DND-41 (cell line): ENCODE results near the gene BCAS3.

Experiments used
- ATAC-seq: fragments of 200-7000 bp; cut with Tn5 transposase; 3 replicates; pipeline ENCODE4 v1.9.1; 2021; ENCODE audit warnings: low read depth; ENCODE audit not compliant: insufficient read depth
- DNase-seq: peaks from one replicate; pipeline ENCODE4 v3.0.0-alpha.2; 2020
- H2AFZ ChIP-seq: 2 replicates; pipeline ENCODE4 v1.6.0; 2012; ENCODE audit warnings: low read depth, low read length
- H3K27ac ChIP-seq: 2 replicates; pipeline ENCODE4 v1.5.1; 2012; ENCODE audit warnings: low read length, inconsistent platforms
- H3K27me3 ChIP-seq: fragments of 200-600 bp; sonication (generic); 2 replicates; pipeline ENCODE4 v1.6.0; 2012; ENCODE audit warnings: low read length, mild to moderate bottlenecking, inconsistent platforms; ENCODE audit not compliant: insufficient read depth, poor library complexity
- H3K36me3 ChIP-seq: 2 replicates; pipeline ENCODE4 v1.5.1; 2012; ENCODE audit warnings: low read length, inconsistent platforms; ENCODE audit not compliant: insufficient read depth
- H3K4me1 ChIP-seq: 2 replicates; pipeline ENCODE4 v1.5.1; 2012; ENCODE audit warnings: mild to moderate bottlenecking, low read length; ENCODE audit not compliant: insufficient read depth
- H3K4me2 ChIP-seq: 2 replicates; pipeline ENCODE4 v1.6.0; 2012; ENCODE audit warnings: mild to moderate bottlenecking, moderate library complexity, low read length, inconsistent platforms; ENCODE audit not compliant: insufficient read depth
- H3K4me3 ChIP-seq, 2 experiments: fragments of 200-600 bp in 1 of 2; shearing (Covaris generic) in 1 of 2; 2 replicates each; pipeline ENCODE4 v1.5.1; 2012 to 2016; ENCODE audit warnings: inconsistent platforms in 2 of 2, low read length in 2 of 2, mild to moderate bottlenecking in 2 of 2, low read depth in 1 of 2, moderate library complexity in 1 of 2
- H3K79me2 ChIP-seq: 2 replicates; pipeline ENCODE4 v1.6.0; 2012; ENCODE audit warnings: low read length, inconsistent platforms; ENCODE audit not compliant: insufficient read depth
- H3K9ac ChIP-seq: 2 replicates; pipeline ENCODE4 v1.6.0; 2012; ENCODE audit warnings: low read depth, mild to moderate bottlenecking, inconsistent platforms, low read length, moderate library complexity
- H3K9me3 ChIP-seq: 2 replicates; pipeline ENCODE4 v1.5.1; 2012; ENCODE audit warnings: low read length, moderate library complexity, mild to moderate bottlenecking, inconsistent platforms; ENCODE audit not compliant: insufficient read depth, severe bottlenecking
- H4K20me1 ChIP-seq: 2 replicates; pipeline ENCODE4 v1.6.0; 2012; ENCODE audit warnings: low read length; ENCODE audit not compliant: insufficient read depth
- EZH2 ChIP-seq: IDR thresholded peaks from 3 replicates; pipeline ENCODE4 v1.6.1; 2012; ENCODE audit warnings: borderline replicate concordance, low read depth, mild to moderate bottlenecking, moderate library complexity, low read length, inconsistent platforms; ENCODE audit not compliant: severe bottlenecking
- TF ChIP-seq, protein P1 (sequence below): IDR thresholded peaks from 2 replicates; pipeline ENCODE4 v1.5.1; 2012; ENCODE audit warnings: borderline replicate concordance, low read length, moderate library complexity, mild to moderate bottlenecking; ENCODE audit not compliant: poor library complexity, severe bottlenecking; ENCODE audit errors: extremely low read depth

BCAS3 gene

GRCh38 chr17:60630352-60630751 lies 47.3 kb upstream of the BCAS3 start:
- ATAC-seq, result no peak
- no peaks in the 10 kb centered on the region for H3K9me3 ChIP-seq
- peaks cover 46% of the 10 kb centered on the region for H3K79me2 ChIP-seq
- peaks cover 49% of the 10 kb centered on the region for H3K36me3 ChIP-seq
- no peak overlapping the region for H3K9ac ChIP-seq
- H3K4me3 ChIP-seq, result no peak overlapping the region
- H4K20me1 ChIP-seq, result peaks cover 11% of the 10 kb centered on the region
- TF ChIP-seq, protein P1, sequence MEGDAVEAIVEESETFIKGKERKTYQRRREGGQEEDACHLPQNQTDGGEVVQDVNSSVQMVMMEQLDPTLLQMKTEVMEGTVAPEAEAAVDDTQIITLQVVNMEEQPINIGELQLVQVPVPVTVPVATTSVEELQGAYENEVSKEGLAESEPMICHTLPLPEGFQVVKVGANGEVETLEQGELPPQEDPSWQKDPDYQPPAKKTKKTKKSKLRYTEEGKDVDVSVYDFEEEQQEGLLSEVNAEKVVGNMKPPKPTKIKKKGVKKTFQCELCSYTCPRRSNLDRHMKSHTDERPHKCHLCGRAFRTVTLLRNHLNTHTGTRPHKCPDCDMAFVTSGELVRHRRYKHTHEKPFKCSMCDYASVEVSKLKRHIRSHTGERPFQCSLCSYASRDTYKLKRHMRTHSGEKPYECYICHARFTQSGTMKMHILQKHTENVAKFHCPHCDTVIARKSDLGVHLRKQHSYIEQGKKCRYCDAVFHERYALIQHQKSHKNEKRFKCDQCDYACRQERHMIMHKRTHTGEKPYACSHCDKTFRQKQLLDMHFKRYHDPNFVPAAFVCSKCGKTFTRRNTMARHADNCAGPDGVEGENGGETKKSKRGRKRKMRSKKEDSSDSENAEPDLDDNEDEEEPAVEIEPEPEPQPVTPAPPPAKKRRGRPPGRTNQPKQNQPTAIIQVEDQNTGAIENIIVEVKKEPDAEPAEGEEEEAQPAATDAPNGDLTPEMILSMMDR, result no peak
- TF ChIP-seq EZH2, result no peak
- no peak overlapping the region for H3K27ac ChIP-seq
- no peaks in the 10 kb centered on the region for H3K27me3 ChIP-seq
- DNase-seq, result no peak
- no peak overlapping the region for H2AFZ ChIP-seq
- no peak overlapping the region for H3K4me2 ChIP-seq
- no peaks in the 10 kb centered on the region for H3K4me1 ChIP-seq

DNA sequence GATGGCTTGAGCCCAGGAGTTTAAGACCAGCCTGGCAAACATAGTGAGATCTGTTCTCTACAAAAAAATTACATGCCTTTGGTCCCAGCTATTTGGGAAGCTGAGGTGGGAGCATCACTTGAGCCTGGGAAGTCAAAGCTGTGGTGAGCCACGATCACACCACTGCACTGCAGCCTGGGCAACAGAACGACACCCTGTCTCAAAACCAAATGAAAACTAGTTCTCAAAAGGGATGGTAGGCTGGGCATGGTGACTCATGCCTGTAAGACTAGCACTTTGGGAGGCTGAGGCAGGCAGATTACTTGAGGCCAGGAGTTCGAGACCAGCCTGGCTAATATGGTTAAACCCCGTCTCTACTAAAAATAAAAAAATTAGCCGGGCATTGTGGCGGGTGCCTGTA lies 46.5 kb upstream of the BCAS3 start:
- Histone ChIP-seq H3K9me3 (no peaks in the 10 kb centered on the region), H3K9ac (no peak overlapping the region), H3K4me2 (no peak overlapping the region), H3K4me1 (no peaks in the 10 kb centered on the region), H3K36me3 (peaks cover 49% of the 10 kb centered on the region), H3K4me3 (no peak overlapping the region), H3K27ac (no peak overlapping the region), H2AFZ (no peak overlapping the region), H3K79me2 (peaks cover 40% of the 10 kb centered on the region), H3K27me3 (no peaks in the 10 kb centered on the region), H4K20me1 (peaks cover 16% of the 10 kb centered on the region)
- ATAC-seq, result 0 out of 3 replicates have a peak, but pooled peaks have one; percentile 22
- no peak for DNase-seq
- TF ChIP-seq, protein P1, result no peak
- TF ChIP-seq EZH2, result no peak

DNA sequence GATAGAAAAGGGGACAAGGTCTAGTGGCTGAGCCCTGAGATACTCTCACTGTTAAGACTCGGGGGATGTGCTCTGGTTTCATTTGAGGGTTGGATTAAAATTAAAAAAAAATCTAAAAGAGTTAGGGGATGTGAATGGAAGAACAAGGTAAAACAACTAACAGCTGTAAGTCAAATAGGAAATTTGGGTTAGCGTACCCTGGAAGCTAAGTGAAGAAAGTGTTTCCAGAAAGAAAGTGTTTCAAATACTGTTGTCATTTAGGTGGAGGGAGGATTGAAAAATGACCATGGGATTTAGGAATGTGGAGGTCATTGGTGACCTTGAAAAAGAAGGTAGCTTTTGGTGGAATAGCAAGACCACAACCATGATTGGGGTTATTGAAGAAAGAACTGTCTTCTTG lies 40.0 kb upstream of the BCAS3 start:
- Histone ChIP-seq H3K27ac (no peak overlapping the region), H4K20me1 (peaks cover 36% of the 10 kb centered on the region), H3K9me3 (no peaks in the 10 kb centered on the region), H3K9ac (no peak overlapping the region), H2AFZ (no peak overlapping the region), H3K4me1 (no peaks in the 10 kb centered on the region), H3K4me3 (no peak overlapping the region), H3K79me2 (peaks cover 37% of the 10 kb centered on the region), H3K36me3 (peaks cover 47% of the 10 kb centered on the region), H3K27me3 (no peaks in the 10 kb centered on the region), H3K4me2 (no peak overlapping the region)
- TF ChIP-seq EZH2, result no peak
- TF ChIP-seq, protein P1, result no peak
- ATAC-seq (no peak), DNase-seq (no peak)

GRCh38 chr17:60639019-60639330 lies 38.7 kb upstream of the BCAS3 start:
- TF ChIP-seq, protein P1, result no peak
- no peak for TF ChIP-seq EZH2
- Histone ChIP-seq H3K4me2 (no peak overlapping the region), H3K9me3 (no peaks in the 10 kb centered on the region), H3K27ac (no peak overlapping the region), H3K79me2 (peaks cover 48% of the 10 kb centered on the region), H3K4me1 (no peaks in the 10 kb centered on the region), H3K36me3 (peaks cover 44% of the 10 kb centered on the region), H3K9ac (no peak overlapping the region), H4K20me1 (peaks cover 36% of the 10 kb centered on the region), H3K27me3 (no peaks in the 10 kb centered on the region), H2AFZ (no peak overlapping the region), H3K4me3 (no peak overlapping the region)
- ATAC-seq (no peak), DNase-seq (no peak)
